ENCODE results near the gene C2orf15.

- TF ChIP-seq, protein P1, sequence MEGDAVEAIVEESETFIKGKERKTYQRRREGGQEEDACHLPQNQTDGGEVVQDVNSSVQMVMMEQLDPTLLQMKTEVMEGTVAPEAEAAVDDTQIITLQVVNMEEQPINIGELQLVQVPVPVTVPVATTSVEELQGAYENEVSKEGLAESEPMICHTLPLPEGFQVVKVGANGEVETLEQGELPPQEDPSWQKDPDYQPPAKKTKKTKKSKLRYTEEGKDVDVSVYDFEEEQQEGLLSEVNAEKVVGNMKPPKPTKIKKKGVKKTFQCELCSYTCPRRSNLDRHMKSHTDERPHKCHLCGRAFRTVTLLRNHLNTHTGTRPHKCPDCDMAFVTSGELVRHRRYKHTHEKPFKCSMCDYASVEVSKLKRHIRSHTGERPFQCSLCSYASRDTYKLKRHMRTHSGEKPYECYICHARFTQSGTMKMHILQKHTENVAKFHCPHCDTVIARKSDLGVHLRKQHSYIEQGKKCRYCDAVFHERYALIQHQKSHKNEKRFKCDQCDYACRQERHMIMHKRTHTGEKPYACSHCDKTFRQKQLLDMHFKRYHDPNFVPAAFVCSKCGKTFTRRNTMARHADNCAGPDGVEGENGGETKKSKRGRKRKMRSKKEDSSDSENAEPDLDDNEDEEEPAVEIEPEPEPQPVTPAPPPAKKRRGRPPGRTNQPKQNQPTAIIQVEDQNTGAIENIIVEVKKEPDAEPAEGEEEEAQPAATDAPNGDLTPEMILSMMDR (IDR thresholded peaks at IDR 0.05 in 2 of 3, conservative IDR thresholded peaks at IDR 0.05 in 1 of 3; ENCODE audit: borderline replicate concordance in 1 of 3, insufficient read depth in 1 of 3, low read depth in 2 of 3, low read length in 2 of 3), result no peak
- TF ChIP-seq CEBPB (IDR thresholded peaks at IDR 0.05; ENCODE audit: low read depth) (no peak), ZNF274 (IDR thresholded peaks at IDR 0.05; ENCODE audit: low read depth, low read length) (no peak), EZH2 (IDR thresholded peaks at IDR 0.05) (no peak), POLR2AphosphoS5 (IDR thresholded peaks at IDR 0.05; ENCODE audit: low read depth, low read length) (no peak), POLR2A (IDR thresholded peaks at IDR 0.05; ENCODE audit: borderline replicate concordance, extremely low read depth, insufficient read depth, insufficient read length) (no peak), SP1 (IDR thresholded peaks at IDR 0.05; ENCODE audit: low read depth) (no peak), EZH2phosphoT487 (IDR thresholded peaks at IDR 0.05; ENCODE audit: borderline replicate concordance) (no peak), ATF3 (IDR thresholded peaks at IDR 0.05) (no peak), YY1 (IDR thresholded peaks at IDR 0.05; ENCODE audit: extremely low read depth, insufficient replicate concordance, low read depth, low read length) (no peak), TCF7L2 (IDR thresholded peaks at IDR 0.05; ENCODE audit: borderline replicate concordance, extremely low read depth, insufficient read depth, insufficient read length) (no peak)
- TF ChIP-seq, protein P2, sequence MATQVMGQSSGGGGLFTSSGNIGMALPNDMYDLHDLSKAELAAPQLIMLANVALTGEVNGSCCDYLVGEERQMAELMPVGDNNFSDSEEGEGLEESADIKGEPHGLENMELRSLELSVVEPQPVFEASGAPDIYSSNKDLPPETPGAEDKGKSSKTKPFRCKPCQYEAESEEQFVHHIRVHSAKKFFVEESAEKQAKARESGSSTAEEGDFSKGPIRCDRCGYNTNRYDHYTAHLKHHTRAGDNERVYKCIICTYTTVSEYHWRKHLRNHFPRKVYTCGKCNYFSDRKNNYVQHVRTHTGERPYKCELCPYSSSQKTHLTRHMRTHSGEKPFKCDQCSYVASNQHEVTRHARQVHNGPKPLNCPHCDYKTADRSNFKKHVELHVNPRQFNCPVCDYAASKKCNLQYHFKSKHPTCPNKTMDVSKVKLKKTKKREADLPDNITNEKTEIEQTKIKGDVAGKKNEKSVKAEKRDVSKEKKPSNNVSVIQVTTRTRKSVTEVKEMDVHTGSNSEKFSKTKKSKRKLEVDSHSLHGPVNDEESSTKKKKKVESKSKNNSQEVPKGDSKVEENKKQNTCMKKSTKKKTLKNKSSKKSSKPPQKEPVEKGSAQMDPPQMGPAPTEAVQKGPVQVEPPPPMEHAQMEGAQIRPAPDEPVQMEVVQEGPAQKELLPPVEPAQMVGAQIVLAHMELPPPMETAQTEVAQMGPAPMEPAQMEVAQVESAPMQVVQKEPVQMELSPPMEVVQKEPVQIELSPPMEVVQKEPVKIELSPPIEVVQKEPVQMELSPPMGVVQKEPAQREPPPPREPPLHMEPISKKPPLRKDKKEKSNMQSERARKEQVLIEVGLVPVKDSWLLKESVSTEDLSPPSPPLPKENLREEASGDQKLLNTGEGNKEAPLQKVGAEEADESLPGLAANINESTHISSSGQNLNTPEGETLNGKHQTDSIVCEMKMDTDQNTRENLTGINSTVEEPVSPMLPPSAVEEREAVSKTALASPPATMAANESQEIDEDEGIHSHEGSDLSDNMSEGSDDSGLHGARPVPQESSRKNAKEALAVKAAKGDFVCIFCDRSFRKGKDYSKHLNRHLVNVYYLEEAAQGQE (IDR thresholded peaks at IDR 0.05; ENCODE audit: low read depth), result no peak
Measured at GRCh38 chr2:99104006-99104405, 37.5 kb upstream of the C2orf15 start.

Measured in HCT116 (cell line).